HepG2 (cell line): ENCODE results near the gene CHST13. TPM values are rescaled to one million over a fixed set of nuclear protein-coding genes. Genes with fewer than 3 reads are reported as not detected.

ENCODE experiments used
- ATAC-seq: fragments of 200-7000 bp; cut with Tn5 transposase; 3 replicates; pipeline ENCODE4 v1.9.1; 2020; ENCODE audit warnings: mild to moderate bottlenecking, moderate library complexity
- BruUV-seq: library from RNA; stranded (reverse); fragments of 400-500 nt; replicated peaks from 2 replicates; lab custom pipeline; 2021; lab: Mats Ljungman, UMichigan
- CTCF ChIA-PET: fragments of 300-600 bp; formaldehyde crosslinking; extraction: SDS; loops from one replicate; lab custom pipeline; 2021; ENCODE audit warnings: low total read pairs, inconsistent platforms, low intra/inter-chr PET ratio; lab: Yijun Ruan, JAX
- POLR2A ChIA-PET: fragments of 350-600 bp; sonication (Branson Sonifier 250); formaldehyde crosslinking; loops from one replicate; lab custom pipeline; 2020; ENCODE audit warnings: antibody characterized with exemption, inconsistent platforms; lab: Yijun Ruan, JAX
- DNase-seq: peaks from one replicate; pipeline ENCODE4 v3.0.0-alpha.2; 2015; ENCODE audit warnings: low spot score
- FAIRE-seq: peaks from 3 replicates; lab custom pipeline; 2011; peaks lifted over from hg19 to GRCh38; lab: Jason Lieb, UNC
- H2AFZ ChIP-seq: one replicate; pipeline ENCODE4 v1.6.1; 2011; ENCODE audit warnings: low read length, inconsistent platforms
- H3K27ac ChIP-seq: fragments of 300-600 bp; 3 replicates; pipeline ENCODE4 v1.8.0; 2011; ENCODE audit warnings: mixed run types, mild to moderate bottlenecking, mixed read lengths, low read length, inconsistent platforms; ENCODE audit not compliant: insufficient read depth; ENCODE audit errors: extremely low read length
- H3K27me3 ChIP-seq, 2 experiments: fragments of 200-600 bp in 1 of 2; 2 replicates in 1 of 2; 3 replicates in 1 of 2; pipeline versions ENCODE4 v1.6.0 to v1.8.0; 2011; ENCODE audit warnings: low read length in 2 of 2, mild to moderate bottlenecking in 2 of 2, moderate library complexity in 2 of 2, inconsistent platforms in 1 of 2; ENCODE audit not compliant: insufficient read depth in 2 of 2, control insufficient read depth in 1 of 2
- H3K36me3 ChIP-seq, 2 experiments: fragments of 200-600 bp in 1 of 2; replicated peaks in 1 of 2; 2 replicates in 1 of 2; 3 replicates in 1 of 2; pipeline versions ENCODE4 v1.5.1 to v1.8.0; 2011; ENCODE audit warnings: low read length in 2 of 2, inconsistent platforms in 1 of 2; ENCODE audit not compliant: insufficient read depth in 2 of 2, control insufficient read depth in 1 of 2
- H3K4me1 ChIP-seq: 2 replicates; pipeline ENCODE4 v1.5.1; 2012; ENCODE audit warnings: low read length, inconsistent platforms; ENCODE audit not compliant: insufficient read depth
- H3K4me2 ChIP-seq: 2 replicates; pipeline ENCODE4 v1.6.0; 2011; ENCODE audit warnings: low read depth, low read length, inconsistent platforms
- H3K4me3 ChIP-seq, 3 experiments: fragments of 200-600 bp in 1 of 3; sonication (generic), shearing (Covaris generic) in 1 of 3; replicated peaks in 1 of 3; 2 replicates each; pipeline ENCODE4 v1.5.1; 2011 to 2016; ENCODE audit warnings: low read length in 3 of 3, inconsistent platforms in 2 of 3, low read depth in 2 of 3, mild to moderate bottlenecking in 2 of 3, control low read depth in 1 of 3, mixed read lengths in 1 of 3; ENCODE audit not compliant: insufficient read depth in 1 of 3
- H3K79me2 ChIP-seq: one replicate; pipeline ENCODE4 v1.6.1; 2011; ENCODE audit warnings: low read length, inconsistent platforms; ENCODE audit not compliant: insufficient read depth
- H3K9ac ChIP-seq: 2 replicates; pipeline ENCODE4 v1.6.0; 2011; ENCODE audit warnings: mild to moderate bottlenecking, low read depth, low read length, inconsistent platforms; ENCODE audit not compliant: insufficient read depth
- H3K9me3 ChIP-seq: 2 replicates; pipeline ENCODE4 v1.5.1; 2012; ENCODE audit warnings: mild to moderate bottlenecking, low read length
- H4K20me1 ChIP-seq: 2 replicates; pipeline ENCODE4 v1.6.0; 2011; ENCODE audit warnings: inconsistent platforms, mild to moderate bottlenecking, low read length, moderate library complexity; ENCODE audit not compliant: insufficient read depth
- ATF1 ChIP-seq: IDR thresholded peaks from 2 replicates; pipeline ENCODE4 v1.6.1; 2016; ENCODE audit warnings: mild to moderate bottlenecking, control low read depth
- ATF2 ChIP-seq: sonication (generic); formaldehyde crosslinking; IDR thresholded peaks from 2 replicates; pipeline ENCODE4 v1.4.0; 2020; ENCODE audit warnings: missing genetic modification reagents
- CENPBD1 ChIP-seq: sonication (generic); formaldehyde crosslinking; IDR thresholded peaks from 2 replicates; pipeline ENCODE4 v1.8.0; 2022; ENCODE audit warnings: missing genetic modification reagents, low read depth, mild to moderate bottlenecking, borderline replicate concordance
- LCORL ChIP-seq, 2 experiments: fragments of 450-650 bp in 1 of 2; sonication (generic) in 1 of 2; formaldehyde crosslinking in 1 of 2; IDR thresholded peaks; 2 replicates each; pipeline versions ENCODE4 v1.5.0 to v1.6.1; 2017 to 2020; ENCODE audit warnings: antibody characterized with exemption in 1 of 2, missing genetic modification reagents in 1 of 2
- PHB2 ChIP-seq: fragments of 450-650 bp; IDR thresholded peaks from 2 replicates; pipeline ENCODE4 v1.6.1; 2018; ENCODE audit not compliant: partially characterized antibody
- PRPF4 ChIP-seq: fragments of 200-400 bp; formaldehyde crosslinking; IDR thresholded peaks from 2 replicates; pipeline ENCODE4 v1.6.1; 2016; ENCODE audit warnings: low read length, low read depth; ENCODE audit not compliant: poor library complexity, severe bottlenecking
- RXRA ChIP-seq: sonication (generic); formaldehyde crosslinking; IDR thresholded peaks from 2 replicates; pipeline ENCODE4 v1.5.1; 2020; ENCODE audit warnings: missing genetic modification reagents
- U2AF2 ChIP-seq: fragments of 200-400 bp; formaldehyde crosslinking; IDR thresholded peaks from 2 replicates; pipeline ENCODE4 v1.6.1; 2017; ENCODE audit warnings: low read depth, mild to moderate bottlenecking, low read length
- ZFP1 ChIP-seq: IDR thresholded peaks from 2 replicates; pipeline ENCODE4 v1.6.1; 2016
- ZFP36L1 ChIP-seq: sonication (generic); formaldehyde crosslinking; IDR thresholded peaks from 2 replicates; pipeline ENCODE4 v1.8.0; 2022; ENCODE audit warnings: mild to moderate bottlenecking, missing genetic modification reagents, moderate library complexity
- ZFP82 ChIP-seq: sonication (generic); formaldehyde crosslinking; IDR thresholded peaks from 2 replicates; pipeline ENCODE4 v1.5.1; 2020; ENCODE audit warnings: mild to moderate bottlenecking, missing genetic modification reagents, borderline replicate concordance
- ZNF318 ChIP-seq: sonication (generic); formaldehyde crosslinking; IDR thresholded peaks from 2 replicates; pipeline ENCODE4 v1.4.0; 2020; ENCODE audit warnings: mild to moderate bottlenecking, missing genetic modification reagents
- WGBS: methylation state at CpG from one replicate; pipeline ENCODE4 v1.1.6; 2017; ENCODE audit warnings: low lambda C conversion rate; 5-methylcytosine and 5-hydroxymethylcytosine counted together
- in situ Hi-C: cut with HindIII; loops from 2 replicates; pipeline ENCODE4 v1.10.0; 2017; ENCODE audit warnings: low pct_unique_long_range_greater_than_20kb; ENCODE audit not compliant: extremely low pct_ligation_motif_present
- intact Hi-C: fragments of 100-400 bp; cut with micrococcal nuclease; formaldehyde crosslinking; loops from one replicate; pipeline ENCODE4 v1.10.0; 2022; ENCODE audit not compliant: unreplicated experiment
- polyA plus RNA-seq, 8 experiments: library from polyadenylated mRNA; depleted of rRNA in 3 of 8; stranded (reverse) in 7 of 8; unstranded in 1 of 8; fragments of >200 nt; fragmentation: Illumina TruSeq in 4 of 8; extraction: Trizol in 4 of 8; gene quantifications; 2 replicates each; pipeline versions ENCODE4 v1.2.1 to v1.2.3, GENCODE V29; 2011 to 2016; ENCODE audit warnings: low read depth in 4 of 8, missing spikeins in 1 of 8, mixed read lengths in 1 of 8; ENCODE audit not compliant: insufficient read depth in 1 of 8
- total RNA-seq, 5 experiments: library from RNA; depleted of rRNA; stranded (reverse); fragments of >200 nt; fragmentation: Illumina TruSeq; extraction: Trizol; gene quantifications; 2 replicates each; pipeline ENCODE4 v1.2.3, GENCODE V29; 2016; ENCODE audit warnings: low read depth in 1 of 5

CHST13 gene
- total and polyA plus RNA-seq, 2 of the 13 experiments (the other 11 are each of a cell fraction or from before 2014, with no cell fraction given), result 32.0 to 43.1 TPM

- POLR2A ChIA-PET, result no interaction called here
- no TSS peak for BruUV-seq
- Histone ChIP-seq H4K20me1 (no peaks in the 10 kb centered on the region), H3K79me2 (no peaks in the 10 kb centered on the region), H3K9me3 (no peaks in the 10 kb centered on the region), H3K9ac (no peak overlapping the region), H3K36me3 (no peaks in the 10 kb centered on the region), H3K4me2 (no peak overlapping the region), H3K4me3 (no peak overlapping the region), H2AFZ (no peak overlapping the region), H3K27ac (no peak overlapping the region), H3K27me3 (no peaks in the 10 kb centered on the region), H3K4me1 (peaks cover 28% of the 10 kb centered on the region)
- no peak for ATAC-seq
- DNase-seq, result no peak
- CTCF ChIA-PET, result no interaction called here
- FAIRE-seq, result peak; percentile 21
- WGBS, result 47% methylated on average over 1 of the region's 1 CpG
- intact Hi-C loops, result no loop called here
- in situ Hi-C loops, result no loop called here
- TF ChIP-seq ZFP82 (no peak), LCORL (IDR thresholded peaks at IDR 0.05) (0 out of 2 replicates have a peak, but pooled peaks have one; percentile 17), LCORL (CRISPR knock-in tag; IDR thresholded peaks at IDR 0.05) (no peak), U2AF2 (no peak), ZFP1 (CRISPR knock-in tag) (no peak), ZNF318 (CRISPR knock-in tag) (no peak), CENPBD1 (CRISPR knock-in tag) (no peak), ATF2 (no peak), ZFP36L1 (CRISPR knock-in tag) (no peak), PRPF4 (no peak), PHB2 (peak; percentile 64), RXRA (CRISPR knock-in tag) (no peak), ATF1 (CRISPR knock-in tag) (no peak)
Measured at GRCh38 chr3:126502656-126503055, 21.3 kb upstream of the CHST13 start.
